ENCODE data around the gene RTBDN. TPM values are rescaled to one million over a fixed set of nuclear protein-coding genes. Genes with fewer than 3 reads are reported as not detected.

The RTBDN gene
- total and polyA plus RNA-seq, 10 of the 15 experiments (the other 5 are each of a cell fraction or from before 2014, with no cell fraction given), result 0.45 TPM; not detected in 9

DNA sequence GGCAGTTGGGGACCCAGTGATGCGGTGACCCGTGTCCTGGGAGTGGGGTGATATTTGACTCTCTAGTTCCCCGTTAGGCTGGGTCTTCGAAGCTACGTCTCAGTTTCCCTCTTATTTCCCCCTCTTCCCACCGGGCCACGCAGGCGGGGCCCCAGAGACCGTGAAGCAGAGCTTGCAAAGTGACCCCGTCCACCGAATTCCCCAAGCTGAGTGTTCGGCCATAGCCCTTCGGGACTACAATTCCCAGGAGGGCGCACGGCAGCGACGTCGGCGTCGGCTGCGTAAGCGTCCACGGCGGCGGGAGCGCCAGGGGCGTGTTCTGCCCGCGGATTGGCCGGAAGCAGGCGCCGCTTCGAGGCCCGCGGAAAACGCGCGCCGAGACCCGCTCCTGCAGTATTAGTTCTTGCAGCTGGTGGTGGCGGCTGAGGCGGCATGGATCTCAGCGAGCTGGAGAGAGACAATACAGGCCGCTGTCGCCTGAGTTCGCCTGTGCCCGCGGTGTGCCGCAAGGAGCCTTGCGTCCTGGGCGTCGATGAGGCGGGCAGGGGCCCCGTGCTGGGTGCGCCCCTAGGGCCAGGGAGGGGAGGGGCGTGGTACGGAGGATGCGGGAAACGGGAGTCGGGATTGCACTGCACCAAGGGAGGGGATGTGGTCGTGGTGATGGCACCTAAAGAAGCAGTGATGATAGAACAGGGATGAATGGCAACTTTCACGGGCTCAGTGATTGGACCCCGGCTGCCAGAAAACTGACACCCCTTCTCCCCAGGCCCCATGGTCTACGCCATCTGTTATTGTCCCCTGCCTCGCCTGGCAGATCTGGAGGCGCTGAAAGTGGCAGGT is 27.9 kb downstream of the RTBDN start, which contains the start of gene RNASEH2A (continued):
- TF ChIP-seq NR2F1 (conservative IDR thresholded peaks at IDR 0.05) (peak; percentile 94), NR2C2 (IDR thresholded peaks at IDR 0.05; ENCODE audit: borderline replicate concordance, control insufficient read depth, insufficient read length, low read depth) (no peak), POLR2A (IDR thresholded peaks at IDR 0.05; ENCODE audit: low read depth, low read length) (peak; percentile 91), LARP7 (IDR thresholded peaks at IDR 0.05) (peak; percentile 77), EZH2 (IDR thresholded peaks at IDR 0.05; ENCODE audit: borderline replicate concordance, control insufficient read depth, low read depth, low read length) (no peak), EP300 (IDR thresholded peaks at IDR 0.05; ENCODE audit: borderline replicate concordance in 1 of 2, control insufficient read depth in 1 of 2, low read depth in 2 of 2, low read length in 2 of 2) (no peak), CUX1 (IDR thresholded peaks at IDR 0.05; ENCODE audit: insufficient replicate concordance, low read depth, low read length) (no peak), MYB (IDR thresholded peaks at IDR 0.05; ENCODE audit: borderline replicate concordance, low read depth, low read length) (no peak), NR2C1 (IDR thresholded peaks at IDR 0.05) (peak; percentile 44; the same call in 1 of the 2 replicates), HDAC2 (IDR thresholded peaks at IDR 0.05) (0 out of 2 replicates have a peak, but pooled peaks have one; percentile 80), ETV6 (conservative IDR thresholded peaks at IDR 0.05 in 1 of 2, IDR thresholded peaks at IDR 0.05 in 1 of 2; ENCODE audit: borderline replicate concordance in 1 of 2, low read depth in 1 of 2) (no peak), BRCA1 (IDR thresholded peaks at IDR 0.05; ENCODE audit: low read depth, low read length) (no peak), SIN3A (IDR thresholded peaks at IDR 0.05; ENCODE audit: low read depth, low read length) (peak; percentile 91; the same call in 1 of the 2 replicates), MTA3 (IDR thresholded peaks at IDR 0.05; ENCODE audit: borderline replicate concordance, low read length) (no peak), NKRF (conservative IDR thresholded peaks at IDR 0.05) (peak; percentile 99)
- TF ChIP-seq, protein P1, sequence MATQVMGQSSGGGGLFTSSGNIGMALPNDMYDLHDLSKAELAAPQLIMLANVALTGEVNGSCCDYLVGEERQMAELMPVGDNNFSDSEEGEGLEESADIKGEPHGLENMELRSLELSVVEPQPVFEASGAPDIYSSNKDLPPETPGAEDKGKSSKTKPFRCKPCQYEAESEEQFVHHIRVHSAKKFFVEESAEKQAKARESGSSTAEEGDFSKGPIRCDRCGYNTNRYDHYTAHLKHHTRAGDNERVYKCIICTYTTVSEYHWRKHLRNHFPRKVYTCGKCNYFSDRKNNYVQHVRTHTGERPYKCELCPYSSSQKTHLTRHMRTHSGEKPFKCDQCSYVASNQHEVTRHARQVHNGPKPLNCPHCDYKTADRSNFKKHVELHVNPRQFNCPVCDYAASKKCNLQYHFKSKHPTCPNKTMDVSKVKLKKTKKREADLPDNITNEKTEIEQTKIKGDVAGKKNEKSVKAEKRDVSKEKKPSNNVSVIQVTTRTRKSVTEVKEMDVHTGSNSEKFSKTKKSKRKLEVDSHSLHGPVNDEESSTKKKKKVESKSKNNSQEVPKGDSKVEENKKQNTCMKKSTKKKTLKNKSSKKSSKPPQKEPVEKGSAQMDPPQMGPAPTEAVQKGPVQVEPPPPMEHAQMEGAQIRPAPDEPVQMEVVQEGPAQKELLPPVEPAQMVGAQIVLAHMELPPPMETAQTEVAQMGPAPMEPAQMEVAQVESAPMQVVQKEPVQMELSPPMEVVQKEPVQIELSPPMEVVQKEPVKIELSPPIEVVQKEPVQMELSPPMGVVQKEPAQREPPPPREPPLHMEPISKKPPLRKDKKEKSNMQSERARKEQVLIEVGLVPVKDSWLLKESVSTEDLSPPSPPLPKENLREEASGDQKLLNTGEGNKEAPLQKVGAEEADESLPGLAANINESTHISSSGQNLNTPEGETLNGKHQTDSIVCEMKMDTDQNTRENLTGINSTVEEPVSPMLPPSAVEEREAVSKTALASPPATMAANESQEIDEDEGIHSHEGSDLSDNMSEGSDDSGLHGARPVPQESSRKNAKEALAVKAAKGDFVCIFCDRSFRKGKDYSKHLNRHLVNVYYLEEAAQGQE (IDR thresholded peaks at IDR 0.05; ENCODE audit: low read depth, low read length), result no peak
- TF ChIP-seq, protein P2, sequence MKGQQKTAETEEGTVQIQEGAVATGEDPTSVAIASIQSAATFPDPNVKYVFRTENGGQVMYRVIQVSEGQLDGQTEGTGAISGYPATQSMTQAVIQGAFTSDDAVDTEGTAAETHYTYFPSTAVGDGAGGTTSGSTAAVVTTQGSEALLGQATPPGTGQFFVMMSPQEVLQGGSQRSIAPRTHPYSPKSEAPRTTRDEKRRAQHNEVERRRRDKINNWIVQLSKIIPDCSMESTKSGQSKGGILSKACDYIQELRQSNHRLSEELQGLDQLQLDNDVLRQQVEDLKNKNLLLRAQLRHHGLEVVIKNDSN (IDR thresholded peaks at IDR 0.05; ENCODE audit: borderline replicate concordance, extremely low read length, insufficient read depth, low read depth, low read length), result no peak
